Measurements from ENCODE around the gene HTR2A. TPM values are rescaled to one million over a fixed set of nuclear protein-coding genes. Genes with fewer than 3 reads are reported as not detected.

The HTR2A gene
- total RNA-seq, 1 experiment from 2014 or later: not detected

DNA sequence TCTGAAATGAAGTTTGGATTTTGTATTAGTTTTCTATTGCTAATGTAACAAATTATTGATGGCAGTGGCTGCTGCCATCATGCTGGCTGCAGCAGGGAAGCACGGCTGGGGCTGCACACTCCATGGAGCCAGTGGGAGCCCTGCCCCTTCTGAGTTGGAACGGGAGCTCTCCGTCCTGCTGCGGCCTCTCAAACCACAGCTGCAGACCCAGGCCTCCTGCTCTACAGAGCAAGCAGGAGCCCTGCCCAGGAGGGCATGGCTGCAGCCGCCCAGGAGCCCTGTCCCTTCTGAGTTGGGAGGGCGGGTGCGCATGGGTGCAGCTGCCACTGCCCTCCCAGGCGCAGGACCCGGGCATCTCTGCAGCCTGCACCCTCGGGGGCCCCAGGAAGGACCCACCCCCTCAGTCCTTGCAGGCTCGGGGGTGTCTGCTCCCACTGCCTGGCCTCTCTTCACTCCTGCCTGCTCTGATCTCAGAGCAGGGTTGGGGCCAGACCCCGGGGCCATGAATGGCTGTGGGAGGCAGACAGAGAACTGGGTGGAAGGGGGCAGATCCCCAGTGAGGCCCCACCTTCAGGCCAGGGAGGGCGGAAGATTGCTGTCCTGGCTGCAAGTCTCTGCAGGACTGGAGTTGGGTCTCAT, 78.9 kb downstream of the HTR2A start:
- Mint-ChIP-seq H3K4me1 (ENCODE audit: low read depth, unreplicated experiment) (peaks cover 8% of the 10 kb centered on the region), H3K27me3 (ENCODE audit: unreplicated experiment) (peaks cover 19% of the 10 kb centered on the region), H3K4me3 (ENCODE audit: low read depth, unreplicated experiment) (no peak overlapping the region), H3K27ac (ENCODE audit: unreplicated experiment) (no peak overlapping the region), H3K36me3 (ENCODE audit: insufficient read depth, unreplicated experiment) (no peaks in the 10 kb centered on the region), H3K9me3 (ENCODE audit: low read depth, unreplicated experiment) (peaks cover under 1% of the 10 kb centered on the region)
- CTCF ChIA-PET: no interaction called here
- BruUV-seq (replicated peaks): no TSS peak
- intact Hi-C loops (cut with micrococcal nuclease; ENCODE audit: unreplicated experiment): no loop called here
- no peak for DNase-seq
- TF ChIP-seq CTCF (IDR thresholded peaks at IDR 0.05; ENCODE audit: unreplicated experiment): no peak

DNA sequence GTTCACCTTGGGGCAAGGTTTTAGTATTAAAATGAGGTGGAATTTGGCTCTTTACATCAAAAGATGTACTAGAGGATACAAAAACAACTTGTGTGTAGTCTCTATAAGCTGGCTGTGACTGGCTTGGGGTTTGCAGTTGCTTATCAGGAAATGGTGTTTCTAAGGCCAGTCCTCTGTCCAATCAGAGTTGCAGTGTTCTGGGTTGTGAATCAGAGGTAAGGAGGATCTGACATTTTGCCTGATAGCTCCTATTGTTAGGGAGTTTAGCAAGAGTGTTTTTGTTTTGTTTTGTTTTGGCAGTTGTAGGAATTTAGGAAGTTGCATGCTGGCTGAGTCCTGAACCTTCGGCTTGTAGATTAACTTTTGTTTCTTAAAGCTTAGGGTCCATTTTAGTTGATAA, 79.8 kb downstream of the HTR2A start:
- Mint-ChIP-seq H3K9me3 (ENCODE audit: low read depth, unreplicated experiment) (peaks cover 6% of the 10 kb centered on the region), H3K4me1 (ENCODE audit: low read depth, unreplicated experiment) (peaks cover 8% of the 10 kb centered on the region), H3K36me3 (ENCODE audit: insufficient read depth, unreplicated experiment) (no peaks in the 10 kb centered on the region), H3K27me3 (ENCODE audit: unreplicated experiment) (peaks cover 19% of the 10 kb centered on the region), H3K4me3 (ENCODE audit: low read depth, unreplicated experiment) (no peak overlapping the region), H3K27ac (ENCODE audit: unreplicated experiment) (no peak overlapping the region)
- no TSS peak for BruUV-seq (replicated peaks)
- intact Hi-C loops (cut with micrococcal nuclease; ENCODE audit: unreplicated experiment): no loop called here
- CTCF ChIA-PET: no interaction called here
- DNase-seq: no peak
- no peak for TF ChIP-seq CTCF (IDR thresholded peaks at IDR 0.05; ENCODE audit: unreplicated experiment)

GRCh38 chr13:46816371-46816770, 80.5 kb downstream of the HTR2A start:
- no peak for TF ChIP-seq CTCF (IDR thresholded peaks at IDR 0.05; ENCODE audit: unreplicated experiment)
- H3K4me3 Mint-ChIP-seq (ENCODE audit: low read depth, unreplicated experiment): no peak overlapping the region
- H3K36me3 Mint-ChIP-seq (ENCODE audit: insufficient read depth, unreplicated experiment): no peaks in the 10 kb centered on the region
- no TSS peak for BruUV-seq (replicated peaks)
- H3K9me3 Mint-ChIP-seq (ENCODE audit: low read depth, unreplicated experiment): peaks cover 8% of the 10 kb centered on the region
- peaks cover 8% of the 10 kb centered on the region for H3K4me1 Mint-ChIP-seq (ENCODE audit: low read depth, unreplicated experiment)
- CTCF ChIA-PET: no interaction called here
- H3K27me3 Mint-ChIP-seq (ENCODE audit: unreplicated experiment): peaks cover 19% of the 10 kb centered on the region
- DNase-seq: no peak
- intact Hi-C loops (cut with micrococcal nuclease; ENCODE audit: unreplicated experiment): no loop called here
- H3K27ac Mint-ChIP-seq (ENCODE audit: unreplicated experiment): no peak overlapping the region

DNA sequence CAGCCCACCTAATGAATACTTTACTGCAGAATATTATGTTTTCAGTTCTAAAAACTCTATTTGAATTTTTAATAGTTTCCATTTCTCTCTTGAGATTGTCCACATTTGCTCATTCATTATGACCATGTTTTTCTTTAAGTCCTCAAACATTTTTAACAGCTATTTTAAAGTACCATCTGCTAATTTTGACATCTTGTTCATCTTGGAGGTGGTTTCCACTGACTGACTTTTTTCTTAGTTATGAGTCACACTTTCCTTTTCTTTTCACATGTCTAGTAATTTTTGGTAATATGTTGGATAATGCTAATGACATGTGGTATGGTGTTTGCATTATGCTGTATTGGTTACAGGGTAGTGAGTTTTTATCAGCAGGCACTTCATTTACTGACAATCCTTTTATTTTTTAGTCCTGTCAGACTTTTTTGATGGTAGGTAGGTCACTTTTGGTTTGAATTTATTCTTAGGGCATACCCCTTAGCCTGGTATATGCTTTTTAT, 84.5 kb downstream of the HTR2A start:
- H3K27me3 Mint-ChIP-seq (ENCODE audit: unreplicated experiment): no peaks in the 10 kb centered on the region
- intact Hi-C loops (cut with micrococcal nuclease; ENCODE audit: unreplicated experiment): no loop called here
- no peak for DNase-seq
- no TSS peak for BruUV-seq (replicated peaks)
- CTCF ChIA-PET: no interaction called here
- H3K4me1 Mint-ChIP-seq (ENCODE audit: low read depth, unreplicated experiment): peaks cover 8% of the 10 kb centered on the region
- H3K9me3 Mint-ChIP-seq (ENCODE audit: low read depth, unreplicated experiment): peaks cover 8% of the 10 kb centered on the region
- TF ChIP-seq CTCF (IDR thresholded peaks at IDR 0.05; ENCODE audit: unreplicated experiment): no peak
- H3K27ac Mint-ChIP-seq (ENCODE audit: unreplicated experiment): no peak overlapping the region
- no peak overlapping the region for H3K4me3 Mint-ChIP-seq (ENCODE audit: low read depth, unreplicated experiment)
- no peaks in the 10 kb centered on the region for H3K36me3 Mint-ChIP-seq (ENCODE audit: insufficient read depth, unreplicated experiment)
